Epithelial cell of proximal tubule (primary cell): ENCODE data around the gene AMZ1. TPM values are rescaled to one million over a fixed set of nuclear protein-coding genes. Genes with fewer than 3 reads are reported as not detected.

Source experiments
- DNase-seq: peaks from one replicate; pipeline ENCODE4 v3.0.0-alpha.2; 2011; ENCODE audit warnings: low read depth
- H3K4me3 ChIP-seq: 2 replicates; pipeline ENCODE4 v1.5.1; 2011; ENCODE audit warnings: low read depth, mild to moderate bottlenecking, low read length
- CTCF ChIP-seq: conservative IDR thresholded peaks from 2 replicates; pipeline ENCODE4 v1.5.1; 2012; ENCODE audit warnings: low read depth, mild to moderate bottlenecking, low read length
- total RNA-seq: library from RNA; depleted of rRNA; stranded (reverse); fragments of >200 nt; gene quantifications from 2 replicates; pipeline ENCODE4 v1.2.3, GENCODE V29; 2015

AMZ1 gene
- 0.22 and 0.29 TPM in 2 replicates for total RNA-seq

- no peak for TF ChIP-seq CTCF
- DNase-seq, result no peak
- no peak within 1 kb of the TSS for H3K4me3 ChIP-seq
These were observed at the start of gene AMZ1 for GRCh38 chr7:2687881-2688318. Gene AMZ1, plus strand, starts transcription at chr7:2688202. Its CDS starts 12,250 bp downstream, at chr7:2700452.

GRCh38 chr7:2638224-2638991, 49.6 kb upstream of the AMZ1 start:
- TF ChIP-seq CTCF, result no peak

GRCh38 chr7:2639181-2639681, 48.8 kb upstream of the AMZ1 start:
- no peak overlapping the region for H3K4me3 ChIP-seq
- DNase-seq, result no peak
- TF ChIP-seq CTCF, result no peak

More at GRCh38 chr7:2638224-2638991, 49.6 kb upstream of the AMZ1 start:
- DNase-seq, result no peak
- H3K4me3 ChIP-seq, result no peak overlapping the region

- no peak overlapping the region for H3K4me3 ChIP-seq
- no peak for DNase-seq
- no peak for TF ChIP-seq CTCF
These were observed 48.1 kb upstream of the AMZ1 start for GRCh38 chr7:2639695-2640481.

- H3K4me3 ChIP-seq, result no peak overlapping the region
- no peak for TF ChIP-seq CTCF
- DNase-seq, result no peak
These were observed 47.5 kb upstream of the AMZ1 start for GRCh38 chr7:2640482-2640830.

- DNase-seq, result no peak
- no peak for TF ChIP-seq CTCF
- no peak overlapping the region for H3K4me3 ChIP-seq
These were observed 47.1 kb upstream of the AMZ1 start for GRCh38 chr7:2640846-2641316.
